NCI-H128 (cell line): ENCODE data around the gene ZBTB7A.

Source experiments
- DNase-seq: peaks from one replicate; lab custom pipeline; 2025; ENCODE audit not compliant: unreplicated experiment; lab: John Stamatoyannopoulos, UW

ZBTB7A gene

GRCh38 chr19:4069331-4069959 lies 2.7 kb upstream of the ZBTB7A start:
- no peak for DNase-seq

- no peak for DNase-seq
These were observed 1.6 kb upstream of the ZBTB7A start for GRCh38 chr19:4068047-4068966.

- DNase-seq, result no peak
These were observed 822 bp upstream of the ZBTB7A start for GRCh38 chr19:4067396-4068046.

- no peak for DNase-seq
These were observed 508 bp downstream of the ZBTB7A start for GRCh38 chr19:4066176-4066606.

- DNase-seq, result peak; percentile 88
These were observed 1.1 kb downstream of the ZBTB7A start for GRCh38 chr19:4065430-4066175.

GRCh38 chr19:4064496-4065260 lies 2.0 kb downstream of the ZBTB7A start:
- no peak for DNase-seq

- no peak for DNase-seq
These were observed 2.6 kb downstream of the ZBTB7A start for GRCh38 chr19:4064149-4064495.

- DNase-seq, result no peak
These were observed 3.1 kb downstream of the ZBTB7A start for GRCh38 chr19:4063369-4064148.

GRCh38 chr19:4062419-4063368 lies 4.0 kb downstream of the ZBTB7A start:
- DNase-seq, result no peak

GRCh38 chr19:4061683-4062418 lies 4.8 kb downstream of the ZBTB7A start:
- DNase-seq, result no peak

GRCh38 chr19:4061178-4061682 lies 5.5 kb downstream of the ZBTB7A start:
- DNase-seq, result no peak

GRCh38 chr19:4060621-4061177 lies 6.0 kb downstream of the ZBTB7A start:
- DNase-seq, result no peak

- DNase-seq, result no peak
These were observed 6.6 kb downstream of the ZBTB7A start for GRCh38 chr19:4059891-4060620.

GRCh38 chr19:4059453-4059871 lies 7.2 kb downstream of the ZBTB7A start:
- DNase-seq, result no peak

GRCh38 chr19:4058693-4059452 lies 7.8 kb downstream of the ZBTB7A start:
- no peak for DNase-seq
